Fibroblast of lung (primary cell): ENCODE data around the gene CECR2. TPM values are rescaled to one million over a fixed set of nuclear protein-coding genes. Genes with fewer than 3 reads are reported as not detected.

Experiments
- DNase-seq, 2 donors: peaks; one replicate each; pipeline versions ENCODE4 v3.0.0 to v3.0.0-alpha.2; 2010; ENCODE audit warnings: low read depth in 2 of 2
- H2AFZ ChIP-seq: 2 replicates; pipeline ENCODE4 v1.5.1; 2012; ENCODE audit warnings: low read length, control low read depth, inconsistent platforms
- H3K27ac ChIP-seq: 2 replicates; pipeline ENCODE4 v1.5.1; 2011; ENCODE audit warnings: low read length, control low read depth; ENCODE audit not compliant: insufficient read depth
- H3K27me3 ChIP-seq: 2 replicates; pipeline ENCODE4 v1.5.1; 2011; ENCODE audit warnings: mild to moderate bottlenecking, low read length; ENCODE audit not compliant: control insufficient read depth, insufficient read depth
- H3K36me3 ChIP-seq: 2 replicates; pipeline ENCODE4 v1.5.1; 2011; ENCODE audit warnings: low read length; ENCODE audit not compliant: control insufficient read depth, insufficient read depth
- H3K4me1 ChIP-seq: 2 replicates; pipeline ENCODE4 v1.5.1; 2011; ENCODE audit warnings: low read length; ENCODE audit not compliant: control insufficient read depth, insufficient read depth; ENCODE audit errors: extremely low read depth
- H3K4me2 ChIP-seq: 2 replicates; pipeline ENCODE4 v1.5.1; 2011; ENCODE audit warnings: low read length, control low read depth; ENCODE audit not compliant: insufficient read depth; ENCODE audit errors: extremely low read depth
- H3K4me3 ChIP-seq, 4 experiments: fragments of 200-600 bp in 1 of 4; sonication (generic) in 1 of 4; replicated peaks in 1 of 4; 2 replicates each; pipeline ENCODE4 v1.5.1; 2011 to 2016; ENCODE audit warnings: low read length in 4 of 4, low read depth in 3 of 4, mild to moderate bottlenecking in 3 of 4, control low read depth in 2 of 4, inconsistent platforms in 1 of 4, mixed read lengths in 1 of 4; ENCODE audit not compliant: insufficient read depth in 1 of 4; ENCODE audit errors: control extremely low read depth in 1 of 4
- H3K79me2 ChIP-seq: 2 replicates; pipeline ENCODE4 v1.5.1; 2012; ENCODE audit warnings: mild to moderate bottlenecking, low read length, inconsistent platforms; ENCODE audit not compliant: control insufficient read depth, insufficient read depth
- H3K9ac ChIP-seq: 2 replicates; pipeline ENCODE4 v1.5.1; 2011; ENCODE audit warnings: mild to moderate bottlenecking, low read length, control low read depth; ENCODE audit not compliant: insufficient read depth
- H3K9me3 ChIP-seq: 2 replicates; pipeline ENCODE4 v1.5.1; 2012; ENCODE audit warnings: low read depth, low read length; ENCODE audit not compliant: control insufficient read depth, insufficient read depth
- H4K20me1 ChIP-seq: 2 replicates; pipeline ENCODE4 v1.5.1; 2011; ENCODE audit warnings: low read length; ENCODE audit not compliant: control insufficient read depth, insufficient read depth; ENCODE audit errors: extremely low read depth
- CTCF ChIP-seq, 2 donors: IDR thresholded peaks in 1 of 2; conservative IDR thresholded peaks in 1 of 2; 1 replicate in 1 of 2; 2 replicates in 1 of 2; pipeline ENCODE4 v1.5.1; 2011 to 2012; ENCODE audit warnings: low read length in 2 of 2, control low read depth in 1 of 2, inconsistent platforms in 1 of 2, low read depth in 1 of 2, mild to moderate bottlenecking in 1 of 2
- EZH2 ChIP-seq: IDR thresholded peaks from 2 replicates; pipeline ENCODE4 v1.5.1; 2012; ENCODE audit warnings: low read length, control low read depth, mild to moderate bottlenecking; ENCODE audit errors: missing control alignments
- polyA plus RNA-seq, 2 donors: library from polyadenylated mRNA; depleted of rRNA in 1 of 2; stranded (reverse) in 1 of 2; unstranded in 1 of 2; fragments of >200 nt; gene quantifications; 2 replicates each; pipeline ENCODE4 v1.2.1, GENCODE V29; 2011 to 2012; ENCODE audit warnings: missing spikeins in 1 of 2
- total RNA-seq: library from RNA; depleted of rRNA; stranded (reverse); fragments of >200 nt; gene quantifications from 2 replicates; pipeline ENCODE4 v1.2.1, GENCODE V29; 2014

The CECR2 gene
- total and polyA plus RNA-seq, 2 donors (not counting 1 experiment from before 2014, with no cell fraction given) = under 0.01 to 0.09 TPM

DNA sequence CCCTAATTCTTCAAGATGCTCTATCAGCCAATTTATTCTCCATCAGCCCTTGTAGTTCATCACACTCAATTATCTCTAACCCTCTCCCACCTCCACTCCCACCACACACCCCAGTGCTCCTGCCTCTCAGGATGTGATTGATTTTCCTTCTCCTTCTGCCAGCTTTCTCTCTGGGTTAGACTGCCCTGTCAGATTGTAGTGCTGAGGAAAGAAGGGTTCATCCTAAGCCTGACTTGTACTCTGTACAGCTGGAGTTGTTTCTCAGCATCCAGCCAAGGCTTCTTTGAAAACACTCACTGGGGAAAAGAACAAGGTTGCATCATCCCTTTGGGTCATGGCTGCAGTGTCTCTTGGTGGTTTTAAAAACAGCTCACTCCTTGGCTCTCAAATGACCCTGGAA, 61.2 kb downstream of the CECR2 start:
- H3K4me2 ChIP-seq = no peak overlapping the region
- no peaks in the 10 kb centered on the region for H3K9me3 ChIP-seq
- no peaks in the 10 kb centered on the region for H3K27me3 ChIP-seq
- no peaks in the 10 kb centered on the region for H4K20me1 ChIP-seq
- no peak overlapping the region for H3K9ac ChIP-seq
- no peak overlapping the region for H2AFZ ChIP-seq
- no peak overlapping the region for H3K4me3 ChIP-seq
- H3K79me2 ChIP-seq = no peaks in the 10 kb centered on the region
- H3K4me1 ChIP-seq = no peaks in the 10 kb centered on the region
- no peak overlapping the region for H3K27ac ChIP-seq
- no peak for TF ChIP-seq EZH2
- TF ChIP-seq CTCF (conservative IDR thresholded peaks at IDR 0.05 in 1 of 2, IDR thresholded peaks at IDR 0.05 in 1 of 2; ENCODE audit: low read depth in 1 of 2, low read length in 2 of 2) = no peak
- peak; percentile 35 to 96 for DNase-seq
- no peaks in the 10 kb centered on the region for H3K36me3 ChIP-seq

DNA sequence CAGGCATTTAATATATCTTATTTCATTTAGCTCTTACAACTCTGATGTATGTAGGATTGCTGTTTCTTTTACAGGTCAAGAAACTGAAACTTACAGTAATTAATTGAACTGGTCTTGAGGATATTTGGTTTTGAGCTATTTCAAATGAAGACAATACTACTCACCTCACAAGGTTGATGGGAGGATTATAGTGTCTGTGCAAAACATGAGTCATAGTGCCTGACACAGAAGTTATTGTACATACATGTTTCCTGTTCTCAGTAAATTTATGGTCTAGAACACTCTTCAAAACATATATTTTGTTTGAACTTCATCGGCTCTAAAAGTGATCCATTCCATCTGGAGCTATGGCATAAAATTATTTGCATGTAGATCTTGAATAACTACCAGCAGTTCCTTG, 61.9 kb downstream of the CECR2 start:
- H3K4me2 ChIP-seq = no peak overlapping the region
- no peak overlapping the region for H3K27ac ChIP-seq
- no peaks in the 10 kb centered on the region for H3K27me3 ChIP-seq
- no peak overlapping the region for H2AFZ ChIP-seq
- peak in 1 of 2 donors; percentile 49 for DNase-seq
- no peak for TF ChIP-seq EZH2
- TF ChIP-seq CTCF (conservative IDR thresholded peaks at IDR 0.05 in 1 of 2, IDR thresholded peaks at IDR 0.05 in 1 of 2; ENCODE audit: low read depth in 1 of 2, low read length in 2 of 2) = no peak
- H3K4me3 ChIP-seq = no peak overlapping the region
- H3K36me3 ChIP-seq = no peaks in the 10 kb centered on the region
- no peaks in the 10 kb centered on the region for H3K4me1 ChIP-seq
- H3K9ac ChIP-seq = no peak overlapping the region
- no peaks in the 10 kb centered on the region for H3K9me3 ChIP-seq
- H3K79me2 ChIP-seq = no peaks in the 10 kb centered on the region
- H4K20me1 ChIP-seq = no peaks in the 10 kb centered on the region

GRCh38 chr22:17434856-17435255, 65.6 kb downstream of the CECR2 start:
- TF ChIP-seq EZH2 = no peak
- TF ChIP-seq CTCF (conservative IDR thresholded peaks at IDR 0.05 in 1 of 2, IDR thresholded peaks at IDR 0.05 in 1 of 2; ENCODE audit: low read depth in 1 of 2, low read length in 2 of 2) = no peak
- Histone ChIP-seq H3K27me3 (no peaks in the 10 kb centered on the region), H3K9ac (no peak overlapping the region), H3K9me3 (no peaks in the 10 kb centered on the region), H4K20me1 (no peaks in the 10 kb centered on the region), H3K4me1 (no peaks in the 10 kb centered on the region), H2AFZ (no peak overlapping the region), H3K79me2 (no peaks in the 10 kb centered on the region), H3K4me2 (no peak overlapping the region), H3K36me3 (no peaks in the 10 kb centered on the region), H3K4me3 (no peak overlapping the region), H3K27ac (no peak overlapping the region)
- DNase-seq = peak; percentile 8 to 19
